NT2/D1 (cell line): ENCODE results near the gene ASPSCR1.

ENCODE experiments used
- DNase-seq: peaks from one replicate; pipeline ENCODE4 v3.0.0-alpha.2; 2011; ENCODE audit warnings: low read depth, low spot score
- H3K27me3 ChIP-seq: 2 replicates; pipeline ENCODE4 v1.6.0; 2011; ENCODE audit warnings: mild to moderate bottlenecking; ENCODE audit not compliant: insufficient read length, insufficient read depth
- H3K36me3 ChIP-seq: 2 replicates; pipeline ENCODE4 v1.6.1; 2011; ENCODE audit warnings: mild to moderate bottlenecking, low read length, mixed read lengths; ENCODE audit not compliant: insufficient read depth, insufficient read length
- H3K4me1 ChIP-seq: 2 replicates; pipeline ENCODE4 v1.5.1; 2011; ENCODE audit not compliant: insufficient read depth, insufficient read length
- H3K4me3 ChIP-seq: 2 replicates; pipeline ENCODE4 v1.5.1; 2011; ENCODE audit warnings: low read depth; ENCODE audit not compliant: insufficient read length
- H3K9ac ChIP-seq: 2 replicates; pipeline ENCODE4 v1.6.0; 2011; ENCODE audit warnings: low read depth; ENCODE audit not compliant: insufficient read length
- H3K9me3 ChIP-seq: 2 replicates; pipeline ENCODE4 v1.5.1; 2011; ENCODE audit warnings: mild to moderate bottlenecking, low read length; ENCODE audit not compliant: insufficient read depth
- SUZ12 ChIP-seq: IDR thresholded peaks from 2 replicates; pipeline ENCODE4 v1.6.1; 2011; ENCODE audit not compliant: insufficient read length, insufficient read depth; ENCODE audit errors: extremely low read depth
- YY1 ChIP-seq: IDR thresholded peaks from 2 replicates; pipeline ENCODE4 v1.6.1; 2011; ENCODE audit not compliant: insufficient read length, insufficient read depth
- ZNF274 ChIP-seq: IDR thresholded peaks from 2 replicates; pipeline ENCODE4 v1.6.1; 2011; ENCODE audit warnings: mild to moderate bottlenecking, low read depth, low read length

Gene ASPSCR1

DNA sequence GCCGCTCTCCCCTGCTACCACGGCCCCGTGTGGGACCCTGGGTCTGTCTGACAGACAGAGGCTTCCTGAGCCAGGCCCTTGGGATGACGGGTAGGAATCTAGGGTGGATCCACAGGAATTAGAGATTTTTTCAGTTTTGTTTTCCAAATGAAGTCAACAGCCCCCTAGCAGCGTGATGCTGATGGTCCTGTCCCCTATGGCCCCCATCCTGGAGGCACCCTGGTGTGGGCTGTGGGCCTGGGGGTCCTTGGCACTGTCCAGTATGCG, 29.7 kb downstream of the ASPSCR1 start:
- H3K4me3 ChIP-seq: no peak overlapping the region
- peaks cover 28% of the 10 kb centered on the region for H3K36me3 ChIP-seq
- peaks cover 46% of the 10 kb centered on the region for H3K4me1 ChIP-seq
- TF ChIP-seq YY1 (no peak), ZNF274 (no peak), SUZ12 (no peak)
- no peaks in the 10 kb centered on the region for H3K27me3 ChIP-seq
- H3K9ac ChIP-seq: no peak overlapping the region
- DNase-seq: no peak
- no peaks in the 10 kb centered on the region for H3K9me3 ChIP-seq

DNA sequence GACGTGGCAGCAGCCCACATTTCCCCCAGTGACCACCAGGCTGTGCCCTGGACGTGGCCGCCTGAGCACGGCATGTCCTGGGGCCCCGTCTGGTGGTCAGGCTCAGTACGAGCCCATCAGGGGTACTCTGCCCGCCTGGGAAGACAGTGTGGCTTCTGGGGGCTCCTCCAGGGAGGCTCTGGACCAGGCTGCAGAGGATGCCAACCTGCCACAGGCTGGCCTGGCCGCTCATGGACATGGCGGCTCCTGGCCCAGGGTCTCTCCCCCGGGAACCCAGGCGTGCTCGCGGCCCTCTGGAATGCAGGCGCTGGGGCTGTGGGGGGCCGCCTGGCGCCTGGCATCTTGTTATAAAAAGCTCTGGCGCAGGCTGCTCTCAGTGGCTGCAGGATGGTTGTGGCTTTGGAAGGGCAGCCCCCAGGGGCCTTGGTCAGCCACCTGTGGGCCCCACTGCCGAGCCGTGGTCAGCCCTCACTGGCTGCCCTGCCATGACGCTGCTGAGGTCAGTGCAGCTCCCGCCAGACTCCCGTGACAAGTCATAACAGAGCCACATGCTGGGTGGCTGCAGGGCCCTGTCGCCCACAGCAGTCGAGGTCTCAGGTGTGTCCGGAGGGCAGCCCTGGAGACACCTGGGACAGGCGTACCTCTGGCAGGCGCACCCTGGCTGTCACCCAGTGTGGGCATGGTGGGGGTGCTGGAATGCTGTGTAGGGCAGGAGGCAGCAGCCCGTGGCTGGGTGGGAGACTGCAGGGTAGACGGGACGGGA, 30.2 kb downstream of the ASPSCR1 start:
- no peak for TF ChIP-seq YY1
- no peak for TF ChIP-seq ZNF274
- peak overlapping the region; percentile 21 for H3K9ac ChIP-seq
- DNase-seq: no peak
- peaks cover 49% of the 10 kb centered on the region for H3K4me1 ChIP-seq
- H3K9me3 ChIP-seq: no peaks in the 10 kb centered on the region
- H3K36me3 ChIP-seq: peaks cover 28% of the 10 kb centered on the region
- no peak overlapping the region for H3K4me3 ChIP-seq
- H3K27me3 ChIP-seq: no peaks in the 10 kb centered on the region

- TF ChIP-seq SUZ12 (no peak), ZNF274 (no peak), YY1 (no peak)
- peaks cover 46% of the 10 kb centered on the region for H3K4me1 ChIP-seq
- no peaks in the 10 kb centered on the region for H3K27me3 ChIP-seq
- no peak overlapping the region for H3K4me3 ChIP-seq
- H3K9me3 ChIP-seq: no peaks in the 10 kb centered on the region
- no peak for DNase-seq
- H3K9ac ChIP-seq: no peak overlapping the region
- H3K36me3 ChIP-seq: peaks cover 28% of the 10 kb centered on the region
These were observed 31.0 kb downstream of the ASPSCR1 start for GRCh38 chr17:82008258-82008940.

GRCh38 chr17:82008941-82009405, 31.5 kb downstream of the ASPSCR1 start:
- no peak for DNase-seq

GRCh38 chr17:82009413-82009812, 32.0 kb downstream of the ASPSCR1 start:
- no peaks in the 10 kb centered on the region for H3K9me3 ChIP-seq
- H3K4me1 ChIP-seq: peaks cover 45% of the 10 kb centered on the region
- peaks cover 37% of the 10 kb centered on the region for H3K36me3 ChIP-seq

More at GRCh38 chr17:82008941-82009405, 31.5 kb downstream of the ASPSCR1 start:
- no peak overlapping the region for H3K9ac ChIP-seq
- H3K27me3 ChIP-seq: no peaks in the 10 kb centered on the region
- H3K4me3 ChIP-seq: no peak overlapping the region
- H3K36me3 ChIP-seq: peaks cover 33% of the 10 kb centered on the region
- no peaks in the 10 kb centered on the region for H3K9me3 ChIP-seq
- TF ChIP-seq YY1: no peak
- no peak for TF ChIP-seq ZNF274
- no peak for TF ChIP-seq SUZ12
- H3K4me1 ChIP-seq: peaks cover 49% of the 10 kb centered on the region

DNA sequence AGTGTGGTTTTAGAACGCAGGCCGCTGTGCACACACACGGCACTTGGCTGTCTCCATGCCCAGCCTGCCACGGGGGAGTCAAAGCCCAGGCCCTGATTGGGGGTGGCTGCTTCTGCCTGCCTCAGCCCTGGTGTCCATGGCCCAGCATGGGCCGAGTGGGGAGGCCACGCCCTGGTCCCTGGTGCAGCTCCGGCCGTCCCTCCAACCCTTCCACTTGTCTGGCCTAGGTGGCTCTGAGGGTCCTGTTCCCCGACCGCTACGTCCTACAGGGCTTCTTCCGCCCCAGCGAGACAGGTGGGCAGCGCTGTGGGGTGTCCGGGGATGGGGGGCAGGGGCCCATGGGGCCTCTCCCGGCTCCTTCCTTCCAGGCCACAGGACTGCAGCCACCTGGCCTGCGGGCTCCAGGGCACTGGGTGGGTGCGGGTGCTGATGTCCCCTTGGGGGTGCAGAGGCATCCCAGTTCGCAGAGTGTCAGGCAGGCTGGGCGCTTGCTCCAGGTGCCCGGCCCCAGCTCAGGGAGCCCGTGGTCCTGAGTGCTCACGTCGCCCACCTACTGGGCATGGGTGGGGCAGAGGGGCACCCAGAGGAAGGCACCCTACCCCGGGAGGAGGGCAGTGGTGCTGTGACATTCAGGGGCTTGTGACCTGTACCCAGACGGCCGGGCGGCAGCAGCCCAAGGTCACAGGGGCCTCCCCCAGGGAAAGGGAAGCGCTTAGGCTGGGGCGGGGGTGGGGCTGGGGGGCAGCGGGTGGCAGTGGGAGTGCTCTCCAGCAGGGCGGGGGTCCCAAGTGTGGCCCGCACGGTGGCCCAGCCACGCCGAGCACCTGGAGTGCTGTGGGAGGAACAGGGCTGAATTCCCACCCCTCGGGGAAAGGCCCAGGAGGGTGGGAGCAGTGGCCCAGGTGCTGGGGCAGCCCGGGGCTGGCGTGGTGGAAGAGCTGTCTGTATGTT, 33.4 kb downstream of the ASPSCR1 start:
- no peak for DNase-seq
- H3K9me3 ChIP-seq: no peaks in the 10 kb centered on the region
- no peak overlapping the region for H3K4me3 ChIP-seq
- H3K27me3 ChIP-seq: no peaks in the 10 kb centered on the region
- TF ChIP-seq ZNF274 (no peak), YY1 (no peak), SUZ12 (no peak)
- no peak overlapping the region for H3K9ac ChIP-seq
- H3K36me3 ChIP-seq: peaks cover 41% of the 10 kb centered on the region
- peaks cover 46% of the 10 kb centered on the region for H3K4me1 ChIP-seq

More at GRCh38 chr17:82009413-82009812, 32.0 kb downstream of the ASPSCR1 start:
- no peak overlapping the region for H3K9ac ChIP-seq
- H3K27me3 ChIP-seq: no peaks in the 10 kb centered on the region
- DNase-seq: no peak
- no peak for TF ChIP-seq YY1
- TF ChIP-seq SUZ12: no peak
- no peak for TF ChIP-seq ZNF274
- H3K4me3 ChIP-seq: no peak overlapping the region
